Colon (tissue), 2 donors: ENCODE results near the gene ARMC12.

Experiments
- FAIRE-seq: peaks from 2 replicates; lab custom pipeline; 2012; peaks lifted over from hg19 to GRCh38; lab: Jason Lieb, UNC
- donor health status: control.
- donor health status: control.

Gene ARMC12

GRCh38 chr6:35776364-35777215, 39.8 kb downstream of the ARMC12 start, which contains the start of gene CLPSL2:
Gene CLPSL2, plus strand, starts transcription at chr6:35776598. Its CDS starts 21 bp downstream, at chr6:35776619.
- FAIRE-seq: no peak

DNA sequence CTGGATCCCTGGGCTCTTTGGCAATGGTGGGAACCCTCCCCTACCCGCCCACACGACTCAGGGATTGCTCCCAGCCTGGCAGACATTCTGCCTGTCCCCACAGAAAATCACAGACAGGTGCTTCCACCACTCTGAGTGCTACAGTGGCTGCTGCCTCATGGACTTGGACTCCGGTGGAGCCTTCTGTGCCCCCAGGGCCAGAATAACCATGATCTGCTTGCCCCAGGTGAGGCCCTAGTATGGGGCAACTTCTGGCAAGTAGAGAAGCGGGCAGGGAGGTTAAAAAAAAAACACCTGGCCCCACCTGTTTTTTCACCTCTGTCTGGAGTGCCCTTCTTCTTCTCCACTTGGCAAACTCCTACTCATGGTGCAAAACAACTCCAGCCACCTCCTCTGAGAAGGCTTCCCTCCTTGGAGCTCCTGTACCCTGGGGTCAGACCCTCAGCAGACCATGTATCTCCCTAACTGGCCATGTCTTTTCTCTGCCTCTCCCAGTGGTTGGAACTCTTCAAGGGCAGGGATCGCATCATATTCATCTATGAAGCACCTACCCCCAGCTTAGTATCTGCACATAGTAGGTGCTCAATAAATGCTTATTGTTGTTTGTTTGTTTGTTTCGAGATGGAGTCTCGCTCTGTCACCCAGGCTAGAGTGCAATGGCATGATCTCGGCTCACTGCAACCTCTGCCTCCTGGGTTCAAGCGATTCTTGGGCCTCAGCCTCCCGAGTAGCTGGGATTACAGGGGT, 40.7 kb downstream of the ARMC12 start:
- no peak for FAIRE-seq

DNA sequence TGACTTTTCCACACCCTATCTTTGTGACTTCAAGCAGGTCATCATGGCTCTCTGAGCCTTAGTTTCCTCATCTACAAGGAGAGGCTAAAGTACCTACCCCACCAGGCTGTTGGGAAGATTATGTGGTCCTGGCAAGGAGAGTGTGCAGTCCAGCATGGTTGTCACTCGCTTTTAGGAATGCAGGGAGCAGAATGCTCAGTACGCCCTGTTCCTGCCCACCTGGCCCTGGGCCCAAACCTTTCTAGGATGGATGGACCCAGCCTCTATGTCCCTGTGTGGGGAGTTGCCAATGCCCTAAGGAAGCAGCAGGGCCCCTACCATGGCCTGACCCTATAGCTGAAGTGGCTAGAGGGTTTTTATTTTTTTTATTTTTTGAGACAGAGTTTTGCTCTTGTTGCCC, 41.6 kb downstream of the ARMC12 start:
- FAIRE-seq: no peak

DNA sequence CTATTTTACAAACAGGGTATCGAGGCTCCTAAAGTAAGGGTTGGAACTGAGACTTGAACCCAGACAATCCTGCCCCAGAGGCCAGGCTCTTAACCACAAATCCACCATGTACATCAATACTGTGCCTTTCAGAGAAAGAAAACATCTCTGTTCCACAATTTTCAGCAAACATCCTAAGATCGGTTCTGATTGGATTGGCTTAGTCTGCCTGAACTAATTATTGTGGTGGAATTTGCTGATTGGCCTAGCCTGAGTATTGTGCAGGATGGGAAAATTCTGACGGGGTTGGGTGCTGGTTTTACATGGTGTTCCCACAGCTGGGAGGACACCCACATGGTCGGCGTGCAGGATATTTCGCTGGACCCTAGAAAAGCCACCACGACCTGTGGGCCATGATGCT, 43.9 kb downstream of the ARMC12 start, which contains the start of gene CLPSL1:
TSS of gene CLPSL1 (plus strand) at position 301 of the 400 bp plus-strand sequence. CDS start at position 393, 92 bp downstream.
- FAIRE-seq: no peak

GRCh38 chr6:35781290-35781689, 44.5 kb downstream of the ARMC12 start:
- FAIRE-seq: no peak

GRCh38 chr6:35782424-35782823, 45.6 kb downstream of the ARMC12 start:
- FAIRE-seq: no peak

GRCh38 chr6:35784200-35784599, 47.4 kb downstream of the ARMC12 start:
- FAIRE-seq: no peak

GRCh38 chr6:35786272-35786671, 49.4 kb downstream of the ARMC12 start:
- no peak for FAIRE-seq

- FAIRE-seq: no peak
Observed at GRCh38 chr6:35786810-35787209, 50.0 kb downstream of the ARMC12 start.

DNA sequence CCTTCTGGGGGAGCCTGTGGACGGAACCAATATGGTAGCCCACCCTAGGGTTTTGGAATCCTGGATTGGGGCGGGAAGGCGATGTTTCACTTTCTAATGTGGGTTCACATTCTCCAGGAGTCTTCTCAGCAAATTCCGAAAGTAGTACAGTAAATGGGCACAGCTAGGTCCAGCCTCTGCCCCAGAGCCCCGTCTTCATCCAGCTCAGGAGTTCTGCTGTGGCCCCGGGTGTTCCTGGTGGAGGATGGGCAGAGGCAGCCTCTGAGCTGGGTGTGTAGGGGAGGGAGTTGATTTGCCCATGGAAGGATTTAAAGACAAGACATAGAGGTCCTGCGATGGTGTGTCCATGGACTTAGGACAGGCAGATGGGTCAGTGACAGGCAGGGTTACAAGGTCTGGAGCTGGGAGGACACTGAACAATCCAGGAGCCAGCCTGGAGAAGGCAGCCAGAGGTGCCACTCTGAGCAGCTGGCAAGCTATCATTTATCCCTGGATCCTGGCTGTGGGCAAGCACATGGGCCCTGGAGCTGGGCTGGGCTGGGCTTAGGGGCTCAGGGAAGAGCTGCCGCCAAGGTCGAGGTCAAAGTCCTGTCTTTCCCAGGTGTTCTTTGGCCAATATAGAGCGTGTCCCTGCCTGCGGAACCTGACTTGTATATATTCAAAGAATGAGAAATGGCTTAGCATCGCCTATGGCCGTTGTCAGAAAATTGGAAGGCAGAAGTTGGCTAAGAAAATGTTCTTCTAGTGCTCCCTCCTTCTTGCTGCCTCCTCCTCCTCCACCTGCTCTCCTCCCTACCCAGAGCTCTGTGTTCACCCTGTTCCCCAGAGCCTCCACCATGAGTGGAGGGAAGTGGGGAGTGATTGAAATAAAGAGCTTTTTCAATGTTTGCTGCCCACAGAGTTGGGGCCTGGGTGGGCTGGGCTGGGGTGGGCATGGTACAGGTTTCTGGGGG, 50.7 kb downstream of the ARMC12 start:
- no peak for FAIRE-seq

GRCh38 chr6:35788423-35788982, 51.7 kb downstream of the ARMC12 start:
- no peak for FAIRE-seq

DNA sequence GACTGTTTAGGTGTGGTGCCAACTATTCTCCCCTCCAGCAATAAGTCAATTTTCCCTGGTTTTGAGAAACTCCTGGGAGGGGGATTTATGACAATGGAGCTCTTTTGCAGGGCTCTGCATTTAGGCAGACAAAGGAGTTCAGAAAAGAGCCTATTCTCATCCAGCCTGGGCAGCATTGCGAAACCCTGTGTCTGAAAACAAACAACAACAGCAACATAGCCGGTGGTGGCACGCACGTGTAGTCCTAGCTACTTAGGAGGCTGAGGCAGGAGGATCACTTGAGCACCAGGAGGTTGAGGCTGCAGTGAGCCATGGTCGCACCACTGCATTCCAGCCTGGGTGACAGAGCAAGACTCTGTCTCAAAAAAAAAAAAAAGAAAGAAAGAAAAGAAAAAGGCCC, 53.9 kb downstream of the ARMC12 start:
- no peak for FAIRE-seq

- no peak for FAIRE-seq
Observed at GRCh38 chr6:35794536-35795452, 58.0 kb downstream of the ARMC12 start.

DNA sequence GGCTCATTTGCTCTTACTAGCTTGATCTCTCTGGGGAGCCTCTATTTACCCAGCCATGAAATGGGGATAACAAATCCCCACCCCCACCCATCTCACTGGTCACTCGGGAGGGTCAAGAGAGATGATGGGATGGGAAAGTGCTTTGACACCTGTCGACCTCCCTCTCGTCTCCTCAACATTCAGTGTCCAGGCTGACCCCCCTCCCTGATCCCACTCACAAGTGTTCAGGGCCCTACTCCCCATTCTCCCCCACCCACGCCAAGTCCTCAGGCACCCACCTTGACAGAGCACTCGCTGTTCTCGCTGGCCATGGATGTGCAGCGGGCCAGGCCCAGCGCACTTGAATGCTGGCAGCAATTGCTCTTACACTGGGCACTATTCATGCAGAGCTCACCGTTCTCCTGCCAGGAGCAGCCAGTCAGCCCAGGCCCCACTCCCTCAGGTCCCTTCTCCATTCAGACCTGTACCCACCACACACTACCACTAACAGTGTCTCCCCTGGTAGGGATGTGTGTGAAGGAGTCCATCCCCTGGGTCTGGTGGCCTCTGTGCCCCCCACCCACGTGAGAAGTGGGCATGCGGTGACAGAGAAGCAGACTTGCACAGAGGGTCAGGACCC, 58.7 kb downstream of the ARMC12 start:
- no peak for FAIRE-seq

DNA sequence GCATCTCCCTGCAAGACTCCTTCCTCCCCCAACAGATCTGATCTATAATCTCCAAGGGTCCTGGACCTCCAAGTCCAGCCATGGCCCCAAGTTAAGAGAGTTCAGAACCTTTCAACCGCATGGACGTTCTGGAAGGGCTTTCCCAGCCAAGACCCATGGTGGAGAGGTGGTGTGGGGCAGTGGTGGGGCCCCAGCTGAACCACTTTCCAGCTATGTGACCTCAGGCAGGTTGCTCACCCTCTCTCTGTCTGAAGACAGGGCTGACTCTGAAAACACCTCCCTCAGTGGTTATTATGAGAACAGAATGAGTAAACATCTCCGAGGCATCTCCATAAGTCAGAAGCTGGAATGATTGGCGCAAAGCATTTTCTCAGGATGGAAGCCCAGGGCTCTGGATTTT, 59.4 kb downstream of the ARMC12 start:
- FAIRE-seq: no peak

GRCh38 chr6:35797837-35798526, 61.1 kb downstream of the ARMC12 start:
- FAIRE-seq: no peak
